Right atrium auricular region (tissue), 2 donors: ENCODE results near the gene CNTN5. TPM values are rescaled to one million over a fixed set of nuclear protein-coding genes. Genes with fewer than 3 reads are reported as not detected.

Experiments used
- DNase-seq: peaks from one replicate; pipeline ENCODE4 v3.0.0-alpha.2; 2019; ENCODE audit warnings: low spot score
- H3K27ac ChIP-seq, 2 donors: fragments of 200-600 bp; sonication (generic); 1 replicate in 1 of 2; 2 replicates in 1 of 2; pipeline ENCODE4 v1.5.1; 2016 to 2019
- H3K27me3 ChIP-seq, 2 donors: fragments of 200-600 bp; sonication (generic); one replicate each; pipeline versions ENCODE4 v1.5.1 to v1.6.0; 2017 to 2019
- H3K36me3 ChIP-seq: fragments of 200-600 bp; sonication (generic); one replicate; pipeline ENCODE4 v1.5.1; 2016
- H3K4me1 ChIP-seq, 2 donors: fragments of 200-600 bp; sonication (generic); one replicate each; pipeline versions ENCODE4 v1.5.1 to v1.6.0; 2017 to 2019
- H3K4me3 ChIP-seq, 2 donors: fragments of 200-600 bp; sonication (generic); 1 replicate in 1 of 2; 2 replicates in 1 of 2; pipeline ENCODE4 v1.5.1; 2017 to 2019; ENCODE audit warnings: mild to moderate bottlenecking in 1 of 2, moderate library complexity in 1 of 2
- H3K9me3 ChIP-seq, 2 donors: fragments of 200-600 bp; sonication (generic); one replicate each; pipeline ENCODE4 v1.5.1; 2019
- total RNA-seq, 2 donors: library from RNA; depleted of rRNA; stranded (reverse); fragments of >200 nt; gene quantifications; one replicate each; pipeline ENCODE4 v1.1.0, GENCODE V29; 2016
- TF ChIP-seq, protein P1 (sequence below), 2 donors: fragments of 200-600 bp; sonication (generic); IDR thresholded peaks; one replicate each; pipeline ENCODE4 v1.5.1; 2019; ENCODE audit warnings: antibody characterized with exemption in 2 of 2

CNTN5 gene
- total RNA-seq, 2 donors from 2014 or later: not detected

DNA sequence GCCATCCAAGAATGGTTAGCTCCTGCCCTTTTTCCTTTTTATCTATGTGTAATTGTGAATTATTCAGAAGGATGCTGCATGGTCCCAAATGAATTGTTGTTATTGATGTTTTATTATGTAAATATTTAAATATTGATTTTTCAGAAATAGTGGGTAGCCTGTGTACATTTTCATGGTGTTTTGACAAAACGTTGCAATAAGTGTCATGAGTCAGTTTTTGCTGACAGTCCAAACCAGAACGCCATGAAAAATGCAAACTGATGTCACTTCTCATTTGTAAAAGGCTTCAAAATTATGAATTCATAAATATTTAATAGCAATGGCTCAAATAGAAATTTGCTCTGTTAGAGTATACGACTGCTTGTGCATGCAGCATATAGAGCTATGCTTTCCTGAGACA, 422.5 kb downstream of the CNTN5 start:
- no peak for DNase-seq
- TF ChIP-seq, protein P1, sequence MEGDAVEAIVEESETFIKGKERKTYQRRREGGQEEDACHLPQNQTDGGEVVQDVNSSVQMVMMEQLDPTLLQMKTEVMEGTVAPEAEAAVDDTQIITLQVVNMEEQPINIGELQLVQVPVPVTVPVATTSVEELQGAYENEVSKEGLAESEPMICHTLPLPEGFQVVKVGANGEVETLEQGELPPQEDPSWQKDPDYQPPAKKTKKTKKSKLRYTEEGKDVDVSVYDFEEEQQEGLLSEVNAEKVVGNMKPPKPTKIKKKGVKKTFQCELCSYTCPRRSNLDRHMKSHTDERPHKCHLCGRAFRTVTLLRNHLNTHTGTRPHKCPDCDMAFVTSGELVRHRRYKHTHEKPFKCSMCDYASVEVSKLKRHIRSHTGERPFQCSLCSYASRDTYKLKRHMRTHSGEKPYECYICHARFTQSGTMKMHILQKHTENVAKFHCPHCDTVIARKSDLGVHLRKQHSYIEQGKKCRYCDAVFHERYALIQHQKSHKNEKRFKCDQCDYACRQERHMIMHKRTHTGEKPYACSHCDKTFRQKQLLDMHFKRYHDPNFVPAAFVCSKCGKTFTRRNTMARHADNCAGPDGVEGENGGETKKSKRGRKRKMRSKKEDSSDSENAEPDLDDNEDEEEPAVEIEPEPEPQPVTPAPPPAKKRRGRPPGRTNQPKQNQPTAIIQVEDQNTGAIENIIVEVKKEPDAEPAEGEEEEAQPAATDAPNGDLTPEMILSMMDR (IDR thresholded peaks at IDR 0.05): no peak
- Histone ChIP-seq H3K4me1 (no peaks in the 10 kb centered on the region), H3K27ac (no peak overlapping the region), H3K27me3 (no peaks in the 10 kb centered on the region), H3K36me3 (no peaks in the 10 kb centered on the region), H3K9me3 (no peaks in the 10 kb centered on the region), H3K4me3 (no peak overlapping the region)

DNA sequence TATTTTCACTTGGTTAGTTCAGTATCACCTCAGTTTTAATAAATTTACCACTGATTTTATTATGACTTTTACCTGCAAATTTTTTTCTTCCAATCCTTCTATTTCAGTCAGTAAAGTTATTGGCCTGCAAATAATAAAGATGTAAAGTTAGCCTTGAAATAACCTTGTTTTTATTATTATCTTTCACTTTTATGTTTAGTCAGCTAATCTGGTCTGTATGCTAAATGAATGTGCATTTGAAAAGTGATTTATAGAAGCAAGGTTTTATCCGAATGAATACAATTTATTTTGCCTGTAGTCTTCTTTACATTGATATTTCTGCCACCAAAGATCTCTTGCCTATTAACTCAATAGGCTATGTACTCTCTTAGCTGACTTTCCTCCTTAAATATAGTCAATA, 425.7 kb downstream of the CNTN5 start:
- Histone ChIP-seq H3K27me3 (no peaks in the 10 kb centered on the region), H3K4me3 (no peak overlapping the region), H3K27ac (no peak overlapping the region), H3K4me1 (no peaks in the 10 kb centered on the region), H3K9me3 (no peaks in the 10 kb centered on the region), H3K36me3 (no peaks in the 10 kb centered on the region)
- DNase-seq: no peak
- TF ChIP-seq, protein P1 (IDR thresholded peaks at IDR 0.05): no peak

DNA sequence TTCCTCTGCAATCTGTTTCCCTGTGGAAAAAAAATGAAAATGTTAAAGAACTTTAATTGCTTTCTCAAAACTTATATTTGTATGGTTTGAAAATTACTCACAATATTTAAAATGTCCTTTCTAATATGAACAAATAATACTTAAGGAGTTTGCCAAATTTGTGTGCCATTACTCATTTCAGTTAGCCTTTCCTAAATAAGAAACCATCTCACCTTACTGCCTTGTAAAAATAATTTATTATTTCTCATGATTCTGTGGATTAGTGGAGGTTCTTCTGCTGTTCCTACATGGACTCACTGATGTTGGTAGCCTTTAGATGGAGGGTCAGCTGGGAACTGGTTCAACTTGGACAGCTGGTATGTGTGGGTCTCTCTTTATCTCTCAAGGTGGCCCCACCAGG, 428.6 kb downstream of the CNTN5 start:
- Histone ChIP-seq H3K9me3 (no peaks in the 10 kb centered on the region), H3K27ac (no peak overlapping the region), H3K36me3 (no peaks in the 10 kb centered on the region), H3K27me3 (no peaks in the 10 kb centered on the region), H3K4me3 (no peak overlapping the region), H3K4me1 (no peaks in the 10 kb centered on the region)
- TF ChIP-seq, protein P1 (IDR thresholded peaks at IDR 0.05): no peak
- DNase-seq: no peak

DNA sequence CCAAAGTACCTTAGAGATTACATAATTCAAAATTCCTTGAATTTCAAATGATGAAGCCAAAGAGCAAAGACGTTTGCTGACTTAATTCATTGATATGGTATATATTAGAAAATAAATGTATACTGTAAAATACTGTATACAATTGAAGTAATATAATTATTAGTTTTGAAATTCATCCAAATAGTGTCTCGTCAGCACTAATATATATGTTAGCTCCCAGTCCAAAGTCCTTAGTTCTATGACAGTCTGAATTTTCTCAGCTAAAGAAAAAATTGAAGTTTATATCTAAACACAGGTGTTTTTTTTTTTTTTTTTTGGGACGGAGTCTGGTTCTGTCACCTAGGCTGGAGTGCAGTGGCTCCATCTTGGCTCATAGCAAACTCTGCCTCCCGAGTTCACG, 431.3 kb downstream of the CNTN5 start:
- no peaks in the 10 kb centered on the region for H3K36me3 ChIP-seq
- H3K9me3 ChIP-seq: no peaks in the 10 kb centered on the region
- DNase-seq: no peak
- no peak overlapping the region for H3K4me3 ChIP-seq
- no peaks in the 10 kb centered on the region for H3K27me3 ChIP-seq
- TF ChIP-seq, protein P1 (IDR thresholded peaks at IDR 0.05): no peak
- H3K27ac ChIP-seq: no peak overlapping the region
- H3K4me1 ChIP-seq: no peaks in the 10 kb centered on the region

DNA sequence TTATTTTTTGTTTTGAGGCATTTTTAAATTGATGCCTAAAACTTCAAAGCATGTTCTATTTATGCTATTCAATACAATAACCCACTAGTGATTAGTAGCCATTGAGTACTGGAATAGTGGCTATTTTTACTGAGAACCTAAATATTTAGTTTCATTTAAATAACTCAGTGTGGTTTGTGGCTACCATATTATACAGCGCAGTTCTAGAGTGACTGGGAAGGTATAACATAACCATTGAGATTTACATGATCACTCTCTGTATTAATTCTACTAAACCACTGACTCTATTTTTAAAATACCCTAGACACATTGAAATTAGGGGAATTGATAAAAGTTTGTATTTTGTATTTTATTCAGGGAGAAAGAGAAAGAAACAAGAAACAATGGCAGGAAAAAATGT, 441.2 kb downstream of the CNTN5 start:
- TF ChIP-seq, protein P1 (IDR thresholded peaks at IDR 0.05): no peak
- Histone ChIP-seq H3K27ac (no peak overlapping the region), H3K36me3 (no peaks in the 10 kb centered on the region), H3K4me1 (no peaks in the 10 kb centered on the region), H3K4me3 (no peak overlapping the region), H3K27me3 (no peaks in the 10 kb centered on the region), H3K9me3 (no peaks in the 10 kb centered on the region)
- no peak for DNase-seq

DNA sequence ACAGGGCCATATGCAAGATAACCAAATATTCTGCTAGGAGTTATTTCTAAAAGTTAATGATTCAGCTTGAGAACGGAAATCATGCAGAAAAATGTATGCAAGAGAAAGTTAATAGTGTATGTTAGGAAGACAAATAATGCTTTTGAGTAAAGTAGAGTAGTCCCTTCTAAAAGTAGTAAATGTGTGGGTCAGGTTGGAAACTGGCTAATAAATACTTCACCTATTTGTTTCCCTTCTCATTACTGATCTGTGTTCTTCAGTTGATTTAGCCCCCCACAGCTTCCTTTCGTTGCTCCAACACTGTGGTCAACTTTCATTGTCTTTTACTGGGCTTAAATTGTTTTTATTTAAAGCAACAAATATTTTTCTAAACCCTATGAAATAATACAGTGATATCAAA, 444.2 kb downstream of the CNTN5 start:
- TF ChIP-seq, protein P1 (IDR thresholded peaks at IDR 0.05): no peak
- H3K9me3 ChIP-seq: no peaks in the 10 kb centered on the region
- H3K27me3 ChIP-seq: no peaks in the 10 kb centered on the region
- no peaks in the 10 kb centered on the region for H3K36me3 ChIP-seq
- DNase-seq: no peak
- no peak overlapping the region for H3K4me3 ChIP-seq
- H3K27ac ChIP-seq: no peak overlapping the region
- no peaks in the 10 kb centered on the region for H3K4me1 ChIP-seq
